HG02943 (cell line): ENCODE results near the gene PATJ.

Source experiments
- ATAC-seq: cut with Tn5 transposase; IDR thresholded peaks from one replicate; pipeline ENCODE4 v1.9.1; 2021; ENCODE audit warnings: mild to moderate bottlenecking, low read depth, moderate library complexity; ENCODE audit not compliant: unreplicated experiment

Gene PATJ

DNA sequence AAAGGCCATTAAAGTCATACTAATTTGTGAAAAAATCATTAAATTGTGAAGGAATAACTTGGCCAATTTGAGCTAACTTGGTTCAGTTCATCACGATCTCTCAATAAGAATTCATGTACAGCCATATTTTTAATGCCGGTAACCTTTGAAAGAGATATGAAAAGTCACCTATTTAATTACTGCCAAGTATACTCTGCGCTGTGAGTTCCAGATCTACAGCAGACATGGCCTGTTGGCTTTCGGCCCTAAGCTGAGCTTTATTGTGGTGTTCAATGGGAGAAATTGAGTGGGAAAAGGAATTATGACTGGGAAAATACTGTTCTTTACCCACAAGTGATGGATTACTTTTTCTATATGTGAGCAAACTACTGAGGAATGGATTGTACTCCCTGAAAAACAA is 292.5 kb downstream of the PATJ start:
- ATAC-seq = no peak

DNA sequence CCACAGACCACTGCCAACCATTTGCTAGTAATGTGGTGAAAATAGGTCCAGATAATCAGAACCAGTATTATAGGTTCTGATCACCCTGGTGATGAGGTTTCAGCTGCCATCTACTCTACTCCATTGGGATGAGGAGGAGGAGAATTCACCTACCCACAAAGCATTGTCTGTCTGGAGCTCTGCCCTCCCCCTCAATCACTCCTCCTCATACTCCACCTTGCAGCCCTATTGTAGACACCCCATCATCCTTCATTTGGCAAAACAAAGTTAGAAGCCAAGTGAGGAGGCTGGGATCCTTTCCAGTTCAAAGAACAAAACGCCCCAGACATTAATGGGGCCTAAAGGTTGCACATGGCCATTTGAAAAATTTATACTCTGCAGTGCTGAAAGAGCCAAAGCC is 295.0 kb downstream of the PATJ start:
- no peak for ATAC-seq

DNA sequence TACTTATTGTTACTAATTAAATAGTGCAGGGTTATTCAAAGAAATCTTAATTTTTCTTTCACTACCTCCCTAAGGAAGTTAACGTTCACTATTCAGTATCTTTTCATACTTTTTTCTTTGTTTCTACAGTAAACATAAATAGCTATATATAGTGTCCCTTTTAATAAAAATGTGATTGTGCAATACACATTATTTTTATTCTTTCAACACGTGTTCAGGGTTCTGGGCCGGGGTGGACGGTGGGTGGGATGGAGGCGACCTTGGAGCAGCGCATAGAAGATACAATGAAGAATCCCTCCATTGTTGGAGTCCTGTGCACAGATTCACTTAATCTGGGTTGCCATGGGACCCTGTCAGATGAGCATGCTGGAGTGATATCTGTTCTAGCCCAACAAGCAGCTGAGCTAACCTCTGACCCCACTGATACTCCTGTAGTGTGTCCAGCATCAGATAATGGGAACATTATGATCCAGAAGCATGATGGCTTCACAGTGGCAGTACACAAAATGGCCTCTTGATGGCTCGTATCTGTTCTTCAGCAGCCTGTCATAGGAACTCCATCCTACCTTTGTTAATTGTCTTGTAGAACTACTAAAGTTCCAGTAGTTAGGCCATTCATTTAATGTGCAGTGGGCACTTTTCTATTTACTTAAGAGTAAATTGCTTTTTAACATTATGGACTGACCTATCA is 296.5 kb downstream of the PATJ start:
- no peak for ATAC-seq

DNA sequence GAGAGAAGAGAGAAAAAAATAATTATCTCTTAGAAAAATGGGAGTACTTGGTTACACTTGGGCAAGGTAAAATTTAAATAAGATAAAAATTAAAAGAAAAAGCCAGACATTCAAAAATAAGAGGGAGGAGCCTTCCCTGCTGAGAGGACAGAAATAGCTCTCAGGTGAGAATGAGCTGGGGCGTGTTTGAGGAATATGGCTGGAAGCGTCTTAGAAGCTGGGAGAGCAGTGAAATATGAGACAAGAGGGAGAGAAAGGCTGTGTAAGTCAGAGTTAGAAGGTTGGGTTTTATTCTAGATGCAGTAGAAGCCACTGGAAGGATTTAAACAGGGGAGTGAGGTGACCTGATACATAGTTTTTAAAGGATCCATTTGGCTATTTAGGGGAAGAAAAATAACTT is 298.2 kb downstream of the PATJ start:
- ATAC-seq = no peak

DNA sequence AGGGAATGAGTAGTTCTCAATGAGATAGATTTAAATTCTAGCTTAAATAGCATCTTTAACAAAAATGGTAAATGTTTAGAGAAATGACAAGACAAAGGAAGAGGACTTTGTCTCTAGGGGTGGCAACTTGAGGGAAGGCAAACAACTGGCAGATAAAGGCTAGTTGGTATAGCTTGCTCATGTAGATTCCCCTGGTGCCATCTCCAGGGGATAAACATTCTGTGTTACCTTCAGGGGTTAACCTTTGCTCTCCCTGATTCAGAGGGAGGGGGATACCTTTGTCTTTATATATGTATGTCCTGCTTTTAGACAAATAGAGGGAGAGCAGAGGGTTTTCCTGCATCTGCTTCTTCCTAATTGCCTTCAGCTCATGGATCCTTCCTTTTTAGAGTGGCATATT is 298.7 kb downstream of the PATJ start:
- no peak for ATAC-seq

DNA sequence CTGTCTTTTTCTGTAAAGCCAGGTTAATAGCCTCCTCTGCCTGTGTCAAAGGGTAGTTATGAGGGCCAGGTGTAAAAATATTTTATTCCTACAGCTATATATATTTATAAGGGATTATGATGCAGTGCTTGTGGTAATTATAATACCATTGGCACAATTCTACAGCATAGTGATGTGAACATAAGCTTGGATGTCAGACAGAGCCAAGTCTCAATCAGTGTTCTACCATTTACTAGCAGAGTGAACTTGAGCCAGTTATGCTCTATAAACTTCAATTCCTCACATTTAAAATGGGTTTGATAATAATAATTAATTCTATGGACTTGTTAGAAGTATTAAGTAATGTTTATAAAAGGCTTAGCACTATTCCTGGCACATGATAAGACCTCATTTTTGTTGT is 300.9 kb downstream of the PATJ start:
- no peak for ATAC-seq

DNA sequence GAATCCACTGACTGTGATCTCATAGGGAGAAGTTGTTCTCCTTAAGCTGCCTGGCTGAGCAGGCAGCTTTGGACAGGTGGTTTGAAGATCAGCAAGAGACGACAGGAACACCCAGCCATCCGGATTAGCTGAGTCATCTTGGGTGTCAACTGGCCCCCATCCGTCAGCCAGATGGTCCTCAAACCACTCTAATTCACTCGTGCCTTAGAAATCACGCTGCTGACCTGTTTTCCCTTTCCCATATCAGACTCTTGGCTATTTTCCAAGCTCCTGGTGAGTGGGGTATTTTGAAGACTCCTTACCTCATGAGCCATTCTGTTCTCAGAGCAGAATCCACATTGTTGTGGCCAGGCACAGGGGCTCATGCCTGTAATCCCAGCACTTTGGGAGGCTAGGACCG is 303.3 kb downstream of the PATJ start:
- ATAC-seq = no peak

DNA sequence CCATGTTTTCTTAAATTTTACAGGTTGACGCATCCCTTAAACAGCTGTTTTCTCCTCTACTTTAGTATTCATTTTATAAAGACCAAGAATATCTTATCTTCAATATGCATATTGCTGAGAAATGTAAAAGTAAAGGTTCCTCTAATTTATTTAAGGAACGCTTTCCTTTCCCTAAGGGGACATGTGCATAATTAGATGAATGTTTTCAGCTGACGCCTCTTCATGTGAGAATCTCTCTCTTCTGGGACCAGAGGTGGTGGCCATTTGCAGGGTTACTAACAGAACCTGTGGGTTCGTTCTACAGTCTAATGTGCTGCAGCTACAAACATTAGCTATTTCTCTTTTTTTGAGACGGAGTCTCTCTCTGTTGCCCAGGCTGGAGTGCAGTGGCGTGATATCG is 304.6 kb downstream of the PATJ start:
- no peak for ATAC-seq

DNA sequence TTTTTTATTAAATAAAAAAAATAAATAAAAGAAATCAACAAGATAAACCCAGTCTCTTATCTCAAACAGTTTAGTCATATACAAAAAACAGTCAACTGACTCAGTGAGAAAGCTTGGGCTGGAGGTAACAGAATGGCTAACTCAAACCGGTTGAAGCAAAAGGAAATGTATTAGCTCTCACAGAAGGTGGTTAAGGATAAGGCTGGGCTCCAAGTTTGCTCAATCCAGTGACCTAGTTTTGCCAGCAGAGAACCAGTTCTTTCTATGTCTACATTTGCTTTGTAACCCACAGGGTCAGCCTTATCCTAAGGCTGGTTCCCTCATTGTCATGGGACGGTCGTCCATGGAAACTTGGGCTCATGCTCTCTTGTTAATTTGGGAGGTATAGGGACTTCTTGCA is 307.9 kb downstream of the PATJ start:
- no peak for ATAC-seq

DNA sequence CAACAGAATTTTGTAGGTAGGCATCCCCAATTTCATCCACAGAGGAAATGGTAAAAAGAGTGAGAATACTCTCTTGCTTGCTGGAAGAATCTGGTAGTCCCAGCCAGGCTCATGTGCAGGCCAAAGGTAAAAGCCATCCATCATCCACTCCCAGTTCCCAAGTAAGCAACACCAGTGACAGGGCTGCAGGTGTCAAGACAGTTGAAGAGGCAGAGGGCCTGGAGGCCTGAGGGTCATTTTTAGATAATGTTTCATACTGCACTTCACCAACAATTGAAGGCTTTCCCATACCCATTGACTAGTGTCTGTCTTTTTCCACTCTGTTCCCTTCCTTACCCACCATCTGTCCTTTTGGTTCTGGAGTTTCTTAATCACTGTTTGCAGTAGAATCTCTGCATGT is 310.7 kb downstream of the PATJ start:
- no peak for ATAC-seq

DNA sequence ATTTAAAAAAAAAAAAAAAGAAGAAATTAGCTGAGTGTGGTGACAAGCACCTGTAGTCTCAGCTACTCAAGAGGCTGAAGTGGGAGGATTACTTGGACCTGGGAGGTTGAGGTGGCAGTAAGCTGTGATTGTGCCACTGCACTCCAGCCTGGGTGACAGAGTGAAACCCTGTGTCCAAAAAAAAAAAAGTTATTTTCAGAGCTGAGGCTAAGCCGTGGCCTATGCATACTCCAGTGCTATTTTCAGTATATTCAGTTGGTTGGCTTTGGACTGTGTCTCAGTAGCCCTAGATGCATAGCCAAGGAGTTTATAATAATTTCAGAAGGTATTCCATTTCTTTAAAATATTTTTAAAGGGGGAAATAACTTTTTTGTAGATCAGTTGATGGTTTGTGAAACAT is 311.9 kb downstream of the PATJ start:
- ATAC-seq = no peak

DNA sequence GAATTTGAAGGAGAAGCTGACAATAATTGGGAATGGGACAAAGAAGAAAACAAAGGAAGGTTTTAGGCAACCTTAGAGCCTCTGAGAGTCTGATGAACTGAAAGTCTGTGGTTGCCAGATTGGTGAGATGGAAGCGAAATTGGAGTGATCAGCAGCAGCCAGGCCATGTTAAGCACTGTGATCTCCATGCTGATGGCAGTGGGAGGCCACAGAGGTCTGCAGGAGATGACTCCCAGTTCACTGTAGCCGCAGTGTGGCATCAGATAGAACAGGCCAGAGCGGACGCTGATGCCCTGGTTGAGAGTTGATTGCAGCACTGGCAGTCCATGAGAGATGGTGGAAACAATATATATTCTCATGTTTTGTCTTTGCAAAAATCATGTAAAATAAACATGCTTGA is 314.9 kb downstream of the PATJ start:
- ATAC-seq = no peak

DNA sequence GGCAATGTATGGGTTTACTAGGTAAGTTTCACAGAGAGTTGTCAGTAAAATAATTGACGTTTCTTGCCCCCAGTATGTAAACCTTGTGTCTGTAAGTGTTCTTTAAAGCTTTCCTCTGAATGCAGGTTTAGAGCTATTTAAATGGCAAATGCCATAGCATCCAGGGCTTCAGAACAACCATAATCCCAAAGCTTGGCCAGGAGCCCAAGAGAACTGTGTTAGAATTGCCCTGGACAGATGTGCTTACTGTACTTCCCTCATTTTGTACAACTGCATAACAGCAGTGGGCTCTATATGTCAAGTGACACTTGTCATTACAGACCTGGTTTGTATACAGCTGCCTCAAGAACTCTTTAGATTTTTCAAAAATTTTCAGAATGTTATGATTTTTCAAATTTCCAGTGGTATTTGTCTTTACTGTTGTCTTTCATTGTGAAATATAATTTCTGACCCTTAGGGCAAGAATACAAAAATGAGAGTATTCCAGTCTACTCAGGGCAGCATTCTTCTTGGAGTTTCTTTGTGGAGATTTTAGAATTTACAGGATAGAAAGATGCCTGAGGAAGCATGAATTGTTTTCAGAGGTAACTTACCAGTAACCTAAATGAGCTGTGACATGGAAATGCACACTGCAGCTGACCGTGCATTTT is 315.5 kb downstream of the PATJ start:
- ATAC-seq = no peak

DNA sequence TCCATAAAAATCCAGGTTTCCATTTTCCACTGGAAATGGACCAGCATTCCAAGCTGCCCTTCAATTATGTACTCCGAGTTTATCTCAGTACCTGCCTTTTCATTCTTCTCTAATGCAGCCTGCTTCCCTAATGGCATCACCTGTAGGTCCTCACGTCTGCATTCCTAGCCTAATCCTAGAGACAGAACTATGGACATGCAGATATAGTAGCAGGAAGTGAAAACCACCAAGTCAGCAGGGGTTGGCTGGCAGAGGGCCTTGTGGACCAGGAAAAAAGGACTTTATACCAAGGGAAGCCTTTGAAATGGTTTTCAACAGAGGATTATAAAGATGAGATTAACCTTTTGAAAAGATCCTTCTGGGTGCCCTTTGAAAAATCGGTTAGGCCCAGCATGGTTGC is 316.7 kb downstream of the PATJ start:
- ATAC-seq = no peak

DNA sequence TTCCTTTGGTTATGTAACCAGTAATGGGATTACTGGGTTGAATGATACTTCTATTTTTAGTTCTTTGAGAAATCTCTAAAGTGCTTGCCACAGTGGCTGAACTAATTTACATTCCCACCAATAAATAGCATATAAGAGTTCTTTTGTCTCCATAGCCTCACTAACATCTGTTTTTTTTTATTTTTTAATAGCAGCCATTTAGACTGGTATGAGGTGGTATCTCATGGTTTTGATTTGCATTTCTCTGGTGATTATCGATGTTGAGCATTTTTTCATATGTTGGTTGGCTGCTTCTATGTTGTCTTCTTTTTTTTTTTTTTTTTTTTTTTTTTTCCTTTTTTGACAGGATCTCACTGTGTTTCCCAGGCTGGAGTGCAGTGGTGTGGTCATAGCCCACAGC is 319.8 kb downstream of the PATJ start:
- ATAC-seq = no peak

DNA sequence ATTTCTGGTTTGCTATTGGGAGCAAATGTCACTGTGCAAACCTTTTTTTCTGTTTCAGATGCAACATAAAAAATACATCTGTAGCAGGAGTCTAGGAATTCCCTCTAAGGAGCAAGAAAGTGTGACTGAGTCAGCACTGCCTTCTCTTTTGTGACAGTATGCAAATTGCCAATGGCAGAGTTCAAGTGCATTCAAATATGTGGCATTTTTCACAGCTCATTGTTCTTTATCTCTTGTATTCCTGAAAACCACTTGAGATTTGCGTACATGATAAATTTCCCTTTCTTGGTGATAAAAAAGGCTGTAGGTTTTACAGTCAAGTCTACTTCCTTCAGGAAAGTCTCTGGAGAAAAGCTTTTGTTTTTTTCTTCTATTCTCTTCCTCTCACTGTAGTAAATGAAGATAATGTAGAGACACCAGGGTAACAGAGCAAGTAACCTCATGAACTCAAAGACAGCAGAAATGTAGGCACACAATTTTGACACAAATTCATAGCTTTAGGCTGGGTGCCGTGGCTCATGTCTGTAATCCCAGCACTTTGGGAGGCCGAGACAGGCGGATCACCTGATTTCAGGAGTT is 322.6 kb downstream of the PATJ start:
- ATAC-seq = no peak

DNA sequence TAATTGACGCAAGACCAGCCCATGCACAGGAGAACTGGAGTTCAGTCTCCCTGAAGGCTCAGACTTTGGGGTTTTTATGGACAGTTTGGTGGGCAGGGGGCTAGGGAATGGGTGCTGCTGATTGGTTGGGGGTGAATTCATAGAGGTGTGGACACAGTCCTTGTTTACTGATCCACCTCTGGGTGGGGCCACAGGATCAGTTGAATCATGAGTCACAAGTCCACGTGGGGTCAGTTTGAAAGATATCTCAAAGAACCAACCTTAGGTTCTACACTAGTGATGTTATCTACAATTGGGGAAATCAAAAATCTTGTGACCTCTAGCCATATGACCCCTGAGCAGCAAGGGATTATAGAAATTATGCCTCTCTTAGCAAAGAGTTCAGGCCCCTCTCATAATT is 324.4 kb downstream of the PATJ start:
- ATAC-seq = no peak

DNA sequence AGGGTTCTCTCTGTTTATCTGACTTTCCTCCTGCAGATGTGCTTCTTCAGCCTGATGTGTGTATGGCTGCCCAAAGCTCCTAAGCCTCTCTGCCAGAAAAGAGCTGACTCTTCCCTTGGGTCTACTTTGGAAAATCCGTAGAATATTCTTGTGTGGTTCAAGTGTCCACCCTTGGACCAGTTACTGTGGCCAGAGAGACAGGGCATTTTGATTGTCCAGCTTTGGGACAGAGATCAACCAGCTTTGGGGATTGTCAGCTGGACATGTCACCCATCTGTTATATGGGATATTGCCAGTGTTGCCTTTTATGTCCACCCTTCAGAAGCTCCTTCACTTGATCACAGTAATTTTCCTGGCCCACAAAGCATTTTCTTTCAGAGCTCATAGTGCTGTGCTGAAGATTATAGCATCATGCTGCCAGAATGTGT is 326.1 kb downstream of the PATJ start:
- ATAC-seq = no peak

DNA sequence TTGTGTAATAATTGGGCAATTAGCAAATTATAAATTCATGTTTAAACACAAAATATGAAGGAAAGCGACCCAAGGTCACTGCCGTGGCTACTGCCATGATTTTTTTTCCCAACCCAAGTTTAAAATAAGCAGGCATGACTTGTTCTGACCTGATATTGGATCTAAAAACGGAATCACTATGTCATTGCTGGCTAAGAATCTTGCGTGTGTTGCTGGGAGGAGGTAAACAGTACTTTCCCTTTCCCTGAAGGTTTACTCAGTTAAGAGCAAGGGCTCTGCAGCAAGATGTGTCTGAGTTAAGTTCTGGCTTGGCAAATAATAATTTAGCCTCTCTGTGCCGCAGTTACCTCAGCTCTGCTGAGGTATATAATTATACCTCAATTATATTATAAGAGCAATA is 326.7 kb downstream of the PATJ start:
- ATAC-seq = no peak

DNA sequence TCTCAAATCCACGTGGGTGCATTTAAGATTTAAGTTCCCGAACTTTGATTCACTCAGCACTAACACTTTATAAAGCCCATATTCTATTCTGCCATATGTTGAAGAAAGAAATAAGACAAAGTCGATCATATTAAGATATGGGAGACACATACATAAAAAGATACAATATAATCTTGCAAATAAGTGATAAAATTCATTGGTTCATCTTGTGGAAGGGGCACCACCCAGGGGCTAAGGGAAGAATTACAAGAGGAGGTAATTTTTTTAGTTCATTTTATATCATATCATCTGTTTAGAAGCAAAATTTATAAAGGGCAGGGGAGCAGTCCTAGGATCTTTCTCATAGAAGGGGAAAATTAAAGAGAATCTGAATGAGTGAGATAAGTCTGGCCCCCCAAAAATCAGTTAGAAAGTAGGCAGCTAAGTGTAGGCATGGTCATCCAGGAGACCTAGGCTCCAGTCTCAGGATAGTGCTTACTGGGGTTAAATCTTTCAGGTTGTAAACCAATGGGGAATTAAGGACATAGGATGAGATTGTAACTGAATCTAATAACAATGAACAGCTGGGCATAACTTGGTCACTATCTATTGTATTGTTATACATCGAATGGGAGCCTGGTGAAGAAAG is 328.2 kb downstream of the PATJ start:
- no peak for ATAC-seq

DNA sequence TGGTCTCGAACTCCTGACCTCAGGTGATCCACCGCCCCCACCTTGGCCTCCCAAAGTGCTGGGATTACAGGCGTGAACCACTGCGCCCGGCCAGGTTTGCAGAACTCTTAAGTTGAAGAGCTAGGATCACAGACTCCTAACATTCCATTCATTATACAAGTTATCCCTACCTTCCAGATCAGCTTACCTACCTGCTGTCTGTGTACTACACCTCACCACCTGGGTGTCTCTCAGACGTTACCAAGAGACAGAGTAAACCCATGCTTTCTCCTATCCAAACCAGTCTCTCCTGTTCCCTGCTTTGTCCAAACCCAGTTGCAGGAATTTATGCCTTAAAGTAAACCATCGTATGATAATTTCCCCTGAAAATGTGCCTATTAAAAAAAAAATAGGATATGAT is 329.4 kb downstream of the PATJ start:
- no peak for ATAC-seq

DNA sequence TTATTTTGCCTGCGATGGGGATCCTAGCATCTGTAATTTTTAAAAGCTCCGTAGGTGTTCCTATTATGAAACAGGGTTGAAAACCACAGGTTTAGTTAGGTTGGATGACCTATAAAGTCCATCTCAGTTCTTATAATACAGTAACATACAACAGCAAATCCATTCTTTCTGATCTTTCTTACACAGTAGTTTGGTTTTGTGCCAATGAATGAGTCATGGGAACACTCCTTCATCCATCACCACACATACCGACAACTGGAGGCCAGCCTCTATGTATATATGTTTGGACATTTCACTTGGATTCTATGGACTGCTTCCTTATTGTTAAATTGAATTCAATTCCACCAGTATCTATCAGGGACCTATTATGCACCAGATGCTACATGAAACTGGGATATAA is 334.0 kb downstream of the PATJ start:
- no peak for ATAC-seq
